Thoracic aorta (tissue), 2 donors: ENCODE data around the gene RAB34. TPM values are rescaled to one million over a fixed set of nuclear protein-coding genes. Genes with fewer than 3 reads are reported as not detected.
"Not testable (repeated sequence)": the region's sequence is repeated elsewhere in the genome, so short reads cannot be mapped to it uniquely, and the experiment has no call there.

Source experiments
- ATAC-seq: fragments of 150-250 bp; one replicate; pipeline ENCODE4 v1.8.0; 2017; ENCODE audit warnings: low read depth; ENCODE audit not compliant: insufficient number of reproducible peaks, low FRiP score
- DNase-seq: peaks from one replicate; pipeline ENCODE4 v3.0.0-alpha.2; 2020; ENCODE audit warnings: low spot score
- H3K27ac ChIP-seq, 2 donors: fragments of 200-600 bp; sonication (generic); 1 replicate in 1 of 2; 2 replicates in 1 of 2; pipeline ENCODE4 v1.5.1; 2016; ENCODE audit warnings: mild to moderate bottlenecking in 2 of 2, moderate library complexity in 2 of 2
- H3K27me3 ChIP-seq: fragments of 200-600 bp; sonication (generic); replicated peaks from 2 replicates; pipeline ENCODE4 v1.6.0; 2016; ENCODE audit warnings: mild to moderate bottlenecking; ENCODE audit not compliant: insufficient read depth
- H3K36me3 ChIP-seq: fragments of 200-600 bp; sonication (generic); one replicate; pipeline ENCODE4 v1.5.1; 2016
- H3K4me1 ChIP-seq, 2 donors: fragments of 200-600 bp; sonication (generic); 1 replicate in 1 of 2; 2 replicates in 1 of 2; pipeline versions ENCODE4 v1.5.1 to v1.6.0; 2016; ENCODE audit warnings: low read depth in 2 of 2, mild to moderate bottlenecking in 1 of 2; ENCODE audit not compliant: control insufficient read depth in 1 of 2
- H3K4me3 ChIP-seq: fragments of 200-600 bp; sonication (generic); 2 replicates; pipeline ENCODE4 v1.5.1; 2016; ENCODE audit warnings: mild to moderate bottlenecking
- H3K9me3 ChIP-seq: fragments of 200-600 bp; sonication (generic); 2 replicates; pipeline ENCODE4 v1.5.1; 2016
- CTCF ChIP-seq: fragments of 200-600 bp; sonication (generic); IDR thresholded peaks from one replicate; pipeline ENCODE4 v1.5.1; 2019; ENCODE audit warnings: antibody characterized with exemption
- total RNA-seq, 2 donors: library from RNA; depleted of rRNA; stranded (reverse); fragments of >200 nt; gene quantifications; one replicate each; pipeline versions ENCODE4 v1.1.0 to v1.2.3, GENCODE V29; 2016

RAB34 gene
- total RNA-seq, 2 donors from 2014 or later = 288 to 381 TPM

GRCh38 chr17:28725660-28726225 is 8.1 kb upstream of the RAB34 start:
- Histone ChIP-seq H3K27ac (peak overlapping the region; percentile 58), H3K27me3 (no peaks in the 10 kb centered on the region), H3K36me3 (peaks cover 29% of the 10 kb centered on the region), H3K4me3 (peak overlapping the region; percentile 74), H3K4me1 (peaks cover 30 to 43% of the 10 kb centered on the region in 2 donors), H3K9me3 (no peaks in the 10 kb centered on the region)
- TF ChIP-seq CTCF = no peak
- ATAC-seq (no peak), DNase-seq (no peak)

GRCh38 chr17:28725166-28725659 is 7.5 kb upstream of the RAB34 start:
- no peak for TF ChIP-seq CTCF
- no peaks in the 10 kb centered on the region for H3K9me3 ChIP-seq
- ATAC-seq (no peak), DNase-seq (no peak)
- H3K36me3 ChIP-seq = peaks cover 29% of the 10 kb centered on the region
- no peaks in the 10 kb centered on the region for H3K27me3 ChIP-seq
- peaks cover 34 to 48% of the 10 kb centered on the region in 2 donors for H3K4me1 ChIP-seq
- H3K27ac ChIP-seq = peak overlapping the region; percentile 58
- H3K4me3 ChIP-seq = peak overlapping the region; percentile 74

- H3K36me3 ChIP-seq = peaks cover 29% of the 10 kb centered on the region
- H3K4me3 ChIP-seq = no peak overlapping the region
- H3K9me3 ChIP-seq = no peaks in the 10 kb centered on the region
- ATAC-seq (no peak), DNase-seq (no peak)
- H3K27me3 ChIP-seq = no peaks in the 10 kb centered on the region
- TF ChIP-seq CTCF = no peak
- H3K27ac ChIP-seq = no peak overlapping the region
- H3K4me1 ChIP-seq = peaks cover 34 to 48% of the 10 kb centered on the region in 2 donors
These were observed 7.0 kb upstream of the RAB34 start for GRCh38 chr17:28724500-28725165.

- Histone ChIP-seq H3K4me1 (peaks cover 33 to 50% of the 10 kb centered on the region in 2 donors), H3K36me3 (peaks cover 29% of the 10 kb centered on the region)
- DNase-seq, H3K27ac ChIP-seq, H3K4me3 ChIP-seq, H3K9me3 ChIP-seq, ATAC-seq, H3K27me3 ChIP-seq: not testable (repeated sequence)
These were observed 6.3 kb upstream of the RAB34 start for GRCh38 chr17:28723836-28724499.

- H3K4me3 ChIP-seq = no peak overlapping the region
- peaks cover 29% of the 10 kb centered on the region for H3K36me3 ChIP-seq
- ATAC-seq (no peak), DNase-seq (no peak)
- TF ChIP-seq CTCF = no peak
- peaks cover 40 to 57% of the 10 kb centered on the region in 2 donors for H3K4me1 ChIP-seq
- no peaks in the 10 kb centered on the region for H3K27me3 ChIP-seq
- H3K27ac ChIP-seq = no peak overlapping the region
- H3K9me3 ChIP-seq = no peaks in the 10 kb centered on the region
These were observed 5.6 kb upstream of the RAB34 start for GRCh38 chr17:28723159-28723835.
